Measurements from ENCODE around the gene IP6K1.
"Not testable (repeated sequence)": the region's sequence is repeated elsewhere in the genome, so short reads cannot be mapped to it uniquely, and the experiment has no call there.

The IP6K1 gene

GRCh38 chr3:49761661-49762060, 24.7 kb downstream of the IP6K1 start:
- DNase-seq, result no peak

GRCh38 chr3:49759226-49759625, 27.1 kb downstream of the IP6K1 start:
- no peak for DNase-seq

DNA sequence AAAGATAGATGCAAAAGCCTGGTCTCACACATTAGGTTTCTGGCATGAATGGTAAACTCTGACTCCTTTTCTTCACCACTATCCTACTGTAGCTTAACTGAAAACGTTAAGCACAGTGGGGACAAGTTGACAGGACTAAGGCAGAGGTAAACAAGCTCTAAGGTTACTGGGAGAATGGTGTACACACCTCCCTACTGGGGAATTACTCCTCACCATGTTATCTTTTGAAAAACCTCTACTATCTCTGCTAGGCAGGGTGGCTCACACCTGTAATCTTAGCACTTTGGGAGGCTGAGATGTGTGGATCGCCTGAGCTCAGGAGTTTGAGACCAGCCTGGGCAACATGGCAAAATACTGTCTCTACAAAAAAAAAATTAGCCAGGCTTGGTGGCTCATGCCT, 29.1 kb downstream of the IP6K1 start:
- DNase-seq, result no peak

DNA sequence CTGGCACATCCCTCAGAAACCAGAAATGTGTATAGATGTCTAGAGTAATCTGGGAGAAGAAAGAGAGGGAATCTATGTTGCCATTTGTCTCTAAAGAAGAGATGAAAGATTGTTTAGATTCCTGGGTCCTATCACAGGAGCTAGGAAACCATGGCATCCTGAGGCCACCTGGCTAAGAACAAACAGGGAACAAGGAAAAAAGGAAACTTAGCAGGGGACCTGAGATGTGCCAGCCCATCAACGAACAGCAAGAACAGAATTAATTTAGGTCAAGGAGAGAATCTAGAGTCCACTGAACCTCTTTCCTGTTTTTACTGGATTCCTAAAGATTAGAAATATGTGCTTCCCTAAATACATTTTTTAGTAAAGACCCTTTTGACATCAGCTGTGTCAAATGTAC, 30.3 kb downstream of the IP6K1 start:
- DNase-seq, result no peak

DNA sequence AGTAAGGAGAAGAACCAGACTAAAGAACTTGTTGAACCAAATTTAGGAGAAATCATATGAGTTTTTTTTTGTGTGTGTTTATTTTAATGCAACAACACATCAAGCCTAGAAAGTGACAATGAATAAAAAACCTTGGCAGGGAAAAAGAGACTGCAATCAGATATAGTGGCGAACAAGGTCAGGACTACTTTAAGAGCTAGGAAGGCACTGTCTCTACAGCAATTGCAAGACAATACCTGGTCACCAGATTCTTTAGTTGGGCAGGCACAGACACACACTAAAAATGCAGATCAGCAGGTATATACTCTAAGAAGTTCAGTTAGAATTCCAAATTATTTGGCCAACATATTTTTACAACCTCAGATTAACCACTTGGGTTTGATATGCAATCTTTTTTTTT, 31.8 kb downstream of the IP6K1 start:
- DNase-seq, result no peak

- DNase-seq, result no peak
Observed at GRCh38 chr3:49751501-49751900, 34.8 kb downstream of the IP6K1 start.

GRCh38 chr3:49750056-49750455, 36.3 kb downstream of the IP6K1 start:
- DNase-seq, result no peak

GRCh38 chr3:49748874-49749273, 37.5 kb downstream of the IP6K1 start:
- DNase-seq, result not testable (repeated sequence)

- DNase-seq, result no peak
Observed at GRCh38 chr3:49747792-49748480, 38.4 kb downstream of the IP6K1 start.

DNA sequence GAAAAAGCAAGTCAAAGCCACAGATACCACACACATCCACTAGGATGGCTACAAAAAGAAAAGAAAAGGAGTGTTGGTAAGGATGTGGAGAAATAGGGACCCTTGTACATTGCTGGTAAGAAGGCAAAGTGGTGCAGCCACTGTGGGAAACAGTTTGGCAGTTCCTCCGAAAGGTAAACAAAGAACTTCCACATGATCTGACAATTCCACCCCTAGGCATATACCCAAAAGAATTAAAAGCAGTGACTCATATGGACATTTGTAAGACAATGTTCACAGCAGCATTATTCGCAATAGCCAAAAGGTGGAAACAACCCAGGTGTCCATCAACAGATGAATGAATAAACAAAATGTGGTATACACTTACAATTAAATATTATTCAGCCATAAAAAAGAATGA, 40.4 kb downstream of the IP6K1 start:
- no peak for DNase-seq

GRCh38 chr3:49740427-49740826, 45.9 kb downstream of the IP6K1 start:
- no peak for DNase-seq

GRCh38 chr3:49738067-49738713, 48.2 kb downstream of the IP6K1 start:
- DNase-seq, result no peak

GRCh38 chr3:49734752-49735151, 51.6 kb downstream of the IP6K1 start:
- no peak for DNase-seq

GRCh38 chr3:49733551-49733950, 52.8 kb downstream of the IP6K1 start:
- no peak for DNase-seq

- no peak for DNase-seq
Observed at GRCh38 chr3:49732597-49732996, 53.7 kb downstream of the IP6K1 start.

GRCh38 chr3:49729966-49730609, 56.3 kb downstream of the IP6K1 start:
- no peak for DNase-seq

DNA sequence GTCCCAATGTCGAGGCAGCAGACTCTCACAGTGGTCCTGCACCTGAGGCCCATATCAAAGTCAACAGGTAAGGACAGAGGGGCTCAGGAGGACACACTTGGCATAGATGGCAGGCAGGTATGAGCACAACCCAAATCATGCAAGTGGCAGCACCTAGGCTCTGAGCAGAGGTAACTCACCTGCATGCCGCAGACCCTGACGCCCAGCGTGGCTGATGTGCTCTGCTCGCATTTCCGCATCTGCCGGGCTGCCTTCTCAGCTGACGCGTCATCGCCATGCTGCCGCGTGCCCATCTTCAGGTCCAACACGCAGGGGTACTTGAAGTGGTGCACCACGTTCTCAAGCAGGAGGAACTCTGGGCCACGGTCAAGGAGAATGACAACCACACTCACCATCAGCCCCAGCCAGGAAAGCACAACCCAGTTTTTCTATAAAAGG, 58.4 kb downstream of the IP6K1 start:
- DNase-seq, result no peak

- no peak for DNase-seq
Observed at GRCh38 chr3:49727154-49727923, 59.0 kb downstream of the IP6K1 start.

GRCh38 chr3:49725906-49726681, 60.2 kb downstream of the IP6K1 start:
- no peak for DNase-seq

DNA sequence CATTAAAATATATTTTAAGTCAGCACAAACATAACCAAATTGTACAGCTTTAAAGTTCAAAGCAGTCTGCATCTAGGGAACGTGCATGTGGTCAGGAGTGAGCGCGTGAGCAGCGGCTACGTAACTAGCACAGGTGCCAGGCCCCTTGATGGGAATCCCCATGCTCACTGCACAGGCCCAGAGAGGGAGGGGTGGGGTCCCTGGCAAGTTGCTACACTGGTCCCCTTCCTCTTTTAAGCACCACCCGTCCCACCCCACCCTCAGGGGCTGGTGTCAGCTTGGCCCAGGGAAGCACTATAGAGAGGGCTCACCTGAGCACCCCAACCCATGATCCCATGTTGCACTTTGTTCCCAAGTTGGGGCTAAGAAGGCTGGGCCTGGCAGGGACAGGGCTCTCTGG, 61.8 kb downstream of the IP6K1 start:
- DNase-seq, result no peak

GRCh38 chr3:49723628-49724551, 62.5 kb downstream of the IP6K1 start, which contains the start of gene GMPPB:
TSS of gene GMPPB (minus strand) at chr3:49723951. CDS start at chr3:49723726, 225 bp downstream.
- DNase-seq, result peak; percentile 60

DNA sequence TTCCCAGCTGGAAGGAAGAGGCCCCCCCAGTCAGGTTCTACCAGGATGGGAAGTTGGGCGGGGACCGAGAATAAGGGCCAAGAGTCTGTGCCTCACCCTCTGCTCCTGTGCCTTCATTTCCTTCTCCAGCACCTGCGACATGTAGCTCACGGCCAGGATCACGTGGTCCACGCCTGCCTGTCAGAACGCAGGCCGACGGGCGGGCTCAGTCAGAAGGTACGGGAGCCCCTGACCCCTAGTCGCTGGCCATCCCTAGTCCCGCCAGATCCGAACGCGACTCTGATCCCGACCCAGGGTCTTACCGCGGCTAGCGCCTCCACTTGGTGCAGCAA, 63.1 kb downstream of the IP6K1 start:
- no peak for DNase-seq

All from NCI-H524 treated with DMSO at 0.1 percent for 48 hours (cell line).